AG09309 (cell line): ENCODE measurements around the gene TAGLN2.
A peak's percentile ranks its signal among the peaks of the same experiment; 100 is the strongest.

Source experiments
- DNase-seq: peaks from one replicate; pipeline ENCODE4 v3.0.0-alpha.2; 2010; ENCODE audit warnings: low read depth
- H3K4me3 ChIP-seq: 2 replicates; pipeline ENCODE4 v1.5.1; 2011; ENCODE audit warnings: mild to moderate bottlenecking, low read depth, low read length, moderate library complexity; ENCODE audit not compliant: control insufficient read depth
- TF ChIP-seq, protein P1 (sequence below): IDR thresholded peaks from 2 replicates; pipeline ENCODE4 v1.5.1; 2011; ENCODE audit warnings: mild to moderate bottlenecking, low read depth, low read length, inconsistent platforms; ENCODE audit not compliant: insufficient read depth, control insufficient read depth; ENCODE audit errors: missing control alignments

The TAGLN2 gene

GRCh38 chr1:159921700-159922504, 3.4 kb downstream of the TAGLN2 start:
- no peak for DNase-seq
- TF ChIP-seq, protein P1, sequence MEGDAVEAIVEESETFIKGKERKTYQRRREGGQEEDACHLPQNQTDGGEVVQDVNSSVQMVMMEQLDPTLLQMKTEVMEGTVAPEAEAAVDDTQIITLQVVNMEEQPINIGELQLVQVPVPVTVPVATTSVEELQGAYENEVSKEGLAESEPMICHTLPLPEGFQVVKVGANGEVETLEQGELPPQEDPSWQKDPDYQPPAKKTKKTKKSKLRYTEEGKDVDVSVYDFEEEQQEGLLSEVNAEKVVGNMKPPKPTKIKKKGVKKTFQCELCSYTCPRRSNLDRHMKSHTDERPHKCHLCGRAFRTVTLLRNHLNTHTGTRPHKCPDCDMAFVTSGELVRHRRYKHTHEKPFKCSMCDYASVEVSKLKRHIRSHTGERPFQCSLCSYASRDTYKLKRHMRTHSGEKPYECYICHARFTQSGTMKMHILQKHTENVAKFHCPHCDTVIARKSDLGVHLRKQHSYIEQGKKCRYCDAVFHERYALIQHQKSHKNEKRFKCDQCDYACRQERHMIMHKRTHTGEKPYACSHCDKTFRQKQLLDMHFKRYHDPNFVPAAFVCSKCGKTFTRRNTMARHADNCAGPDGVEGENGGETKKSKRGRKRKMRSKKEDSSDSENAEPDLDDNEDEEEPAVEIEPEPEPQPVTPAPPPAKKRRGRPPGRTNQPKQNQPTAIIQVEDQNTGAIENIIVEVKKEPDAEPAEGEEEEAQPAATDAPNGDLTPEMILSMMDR = no peak
- H3K4me3 ChIP-seq = peak overlapping the region; percentile 73

GRCh38 chr1:159921251-159921650, 4.1 kb downstream of the TAGLN2 start:
- TF ChIP-seq, protein P1 = no peak
- DNase-seq = no peak
- H3K4me3 ChIP-seq = no peak overlapping the region

DNA sequence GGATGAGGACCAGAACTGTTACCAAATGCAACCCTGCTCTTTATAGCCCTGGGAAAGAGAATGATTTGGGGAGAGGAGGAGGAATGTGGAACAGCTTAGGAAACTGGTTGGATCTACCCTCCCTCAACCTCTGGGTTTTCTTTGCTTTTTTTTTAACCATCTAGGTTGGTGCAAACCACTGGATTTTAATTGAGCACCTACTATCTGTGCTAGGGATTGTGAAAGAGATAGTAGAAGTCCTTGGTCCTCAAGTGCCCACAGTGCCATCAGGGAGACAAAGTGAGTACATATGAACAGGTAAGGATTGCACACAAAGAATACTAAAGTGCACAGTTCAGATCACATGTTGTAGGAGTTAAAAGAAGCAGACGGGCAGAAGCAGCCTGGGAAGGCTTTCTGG, 4.7 kb downstream of the TAGLN2 start:
- TF ChIP-seq, protein P1 = no peak
- no peak for DNase-seq
- no peak overlapping the region for H3K4me3 ChIP-seq

DNA sequence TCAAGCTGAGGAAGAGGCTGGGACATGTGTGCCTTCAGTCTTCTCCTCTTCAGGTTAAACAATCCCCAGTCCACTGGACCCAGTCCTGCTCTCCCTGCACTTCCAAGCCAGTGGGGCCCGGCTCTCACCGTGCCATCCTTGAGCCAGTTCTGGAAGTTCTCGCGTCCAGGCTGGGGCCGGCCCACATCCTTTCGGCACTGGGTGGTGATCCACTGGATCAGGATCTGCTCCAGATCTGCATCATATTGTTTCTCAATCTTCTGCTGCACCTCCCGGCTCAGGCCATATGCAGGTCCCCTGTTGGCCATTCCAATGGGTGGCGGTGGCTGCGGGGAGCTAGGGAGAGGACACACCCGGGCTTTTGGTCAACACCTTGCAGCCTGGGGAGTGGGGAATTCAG, 5.1 kb downstream of the TAGLN2 start:
- DNase-seq = no peak
- H3K4me3 ChIP-seq = no peak overlapping the region
- TF ChIP-seq, protein P1 = no peak

- no peak overlapping the region for H3K4me3 ChIP-seq
- no peak for DNase-seq
- TF ChIP-seq, protein P1 = no peak
These were observed 6.0 kb downstream of the TAGLN2 start for GRCh38 chr1:159919236-159919865.

DNA sequence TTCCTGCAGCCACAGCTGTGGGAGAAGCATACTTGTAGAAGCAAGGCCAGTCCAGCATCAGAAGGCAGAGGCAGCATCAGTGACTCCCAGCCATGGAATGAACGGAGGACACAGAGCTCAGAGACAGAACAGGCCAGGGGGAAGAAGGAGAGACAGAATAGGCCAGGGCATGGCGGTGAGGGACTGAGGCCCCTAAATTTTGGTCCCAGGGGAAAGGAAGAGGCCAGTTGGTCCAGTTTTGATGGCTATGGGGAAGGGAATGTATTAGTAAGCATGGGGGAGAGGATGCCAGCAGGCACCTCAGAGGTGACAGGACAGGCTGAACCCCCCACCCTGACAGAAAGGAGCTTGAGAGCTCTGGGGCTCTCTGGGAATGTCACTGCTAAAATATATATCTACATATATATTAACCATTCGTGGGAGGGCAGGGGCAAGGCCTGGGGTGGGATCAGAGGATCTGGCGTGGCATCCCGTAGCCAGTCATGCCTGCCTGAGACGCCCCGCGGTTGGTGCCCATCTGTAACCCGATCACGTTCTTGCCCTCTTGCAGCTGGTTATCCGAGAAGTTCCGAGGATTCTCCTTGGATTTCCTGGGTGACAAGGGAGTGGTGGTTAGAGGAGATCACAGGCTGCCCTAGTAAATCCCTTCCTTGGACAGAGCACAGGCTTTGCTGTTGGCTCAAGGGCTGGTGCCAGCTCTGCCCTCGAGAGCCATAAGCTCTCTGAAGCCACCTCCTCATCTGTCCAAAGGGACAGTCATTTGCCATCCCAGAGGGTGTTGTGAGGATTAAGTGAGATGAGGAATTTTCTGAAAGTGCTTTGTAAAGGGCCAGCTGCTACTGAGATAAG, 6.7 kb downstream of the TAGLN2 start:
- H3K4me3 ChIP-seq = no peak overlapping the region
- no peak for DNase-seq

More for the DNA sequence above, 6.7 kb downstream of the TAGLN2 start:
- TF ChIP-seq, protein P1 = no peak
